Measurements from ENCODE around the gene HPSE2. TPM values are rescaled to one million over a fixed set of nuclear protein-coding genes. Genes with fewer than 3 reads are reported as not detected.

Gene HPSE2
- total RNA-seq, 1 donor from 2014 or later = not detected

- intact Hi-C loops (cut with micrococcal nuclease) = no loop called here
- no peaks in the 10 kb centered on the region for H3K4me1 ChIP-seq
- H3K27ac ChIP-seq (replicated peaks) = no peak overlapping the region
- no peak for DNase-seq
- H3K4me3 ChIP-seq = no peak overlapping the region
- no peak for TF ChIP-seq CTCF (IDR thresholded peaks at IDR 0.05; ENCODE audit: borderline replicate concordance)
- H3K27me3 ChIP-seq (ENCODE audit: low read depth) = peaks cover 15% of the 10 kb centered on the region
- H3K36me3 ChIP-seq = no peaks in the 10 kb centered on the region
- H3K9me3 ChIP-seq (replicated peaks) = no peaks in the 10 kb centered on the region
Measured at GRCh38 chr10:98570834-98571233, 664.8 kb downstream of the HPSE2 start.

GRCh38 chr10:98569853-98570252, 665.8 kb downstream of the HPSE2 start:
- intact Hi-C loops (cut with micrococcal nuclease) = no loop called here
- H3K27ac ChIP-seq (replicated peaks) = no peak overlapping the region

GRCh38 chr10:98568551-98568950, 667.1 kb downstream of the HPSE2 start:
- H3K27me3 ChIP-seq (ENCODE audit: low read depth) = no peaks in the 10 kb centered on the region
- H3K9me3 ChIP-seq (replicated peaks) = no peaks in the 10 kb centered on the region
- no peak for DNase-seq
- no peak overlapping the region for H3K27ac ChIP-seq (replicated peaks)
- no peaks in the 10 kb centered on the region for H3K36me3 ChIP-seq
- TF ChIP-seq CTCF (IDR thresholded peaks at IDR 0.05; ENCODE audit: borderline replicate concordance) = no peak
- H3K4me3 ChIP-seq = no peak overlapping the region
- intact Hi-C loops (cut with micrococcal nuclease) = no loop called here
- H3K4me1 ChIP-seq = no peaks in the 10 kb centered on the region

More at GRCh38 chr10:98569853-98570252, 665.8 kb downstream of the HPSE2 start:
- TF ChIP-seq CTCF (IDR thresholded peaks at IDR 0.05; ENCODE audit: borderline replicate concordance) = no peak
- Histone ChIP-seq H3K36me3 (no peaks in the 10 kb centered on the region), H3K4me1 (no peaks in the 10 kb centered on the region), H3K4me3 (no peak overlapping the region), H3K27me3 (ENCODE audit: low read depth) (peaks cover 8% of the 10 kb centered on the region), H3K9me3 (replicated peaks) (no peaks in the 10 kb centered on the region)
- no peak for DNase-seq

GRCh38 chr10:98567391-98568133, 668.1 kb downstream of the HPSE2 start:
- no peak for TF ChIP-seq CTCF (IDR thresholded peaks at IDR 0.05; ENCODE audit: borderline replicate concordance)
- H3K36me3 ChIP-seq = no peaks in the 10 kb centered on the region
- no peak for DNase-seq
- intact Hi-C loops (cut with micrococcal nuclease) = no loop called here
- no peaks in the 10 kb centered on the region for H3K9me3 ChIP-seq (replicated peaks)
- H3K27me3 ChIP-seq (ENCODE audit: low read depth) = no peaks in the 10 kb centered on the region
- no peak overlapping the region for H3K4me3 ChIP-seq
- H3K4me1 ChIP-seq = no peaks in the 10 kb centered on the region
- H3K27ac ChIP-seq (replicated peaks) = no peak overlapping the region

GRCh38 chr10:98563811-98564210, 671.8 kb downstream of the HPSE2 start:
- TF ChIP-seq CTCF (IDR thresholded peaks at IDR 0.05; ENCODE audit: borderline replicate concordance) = no peak
- Histone ChIP-seq H3K9me3 (replicated peaks) (no peaks in the 10 kb centered on the region), H3K4me3 (no peak overlapping the region), H3K27ac (replicated peaks) (no peak overlapping the region), H3K27me3 (ENCODE audit: low read depth) (no peaks in the 10 kb centered on the region), H3K36me3 (no peaks in the 10 kb centered on the region), H3K4me1 (no peaks in the 10 kb centered on the region)
- no peak for DNase-seq
- intact Hi-C loops (cut with micrococcal nuclease) = no loop called here
